Astrocyte of the cerebellum (primary cell): Measurements from ENCODE around the gene LRRC73.

Experiments used
- DNase-seq: peaks from one replicate; pipeline ENCODE4 v3.0.0-alpha.2; 2011; ENCODE audit warnings: low read depth
- H3K4me3 ChIP-seq: 2 replicates; pipeline ENCODE4 v1.5.1; 2011; ENCODE audit warnings: mild to moderate bottlenecking, low read depth, low read length, moderate library complexity
- in situ Hi-C: cut with HindIII; loops from 2 replicates; pipeline ENCODE4 v1.10.0; 2017; ENCODE audit warnings: low sequenced_read_pairs
- TF ChIP-seq, protein P1 (sequence below): IDR thresholded peaks from 2 replicates; pipeline ENCODE4 v1.5.1; 2012; ENCODE audit warnings: low read length, low read depth, moderate library complexity, mild to moderate bottlenecking; ENCODE audit errors: missing control alignments

Gene LRRC73

DNA sequence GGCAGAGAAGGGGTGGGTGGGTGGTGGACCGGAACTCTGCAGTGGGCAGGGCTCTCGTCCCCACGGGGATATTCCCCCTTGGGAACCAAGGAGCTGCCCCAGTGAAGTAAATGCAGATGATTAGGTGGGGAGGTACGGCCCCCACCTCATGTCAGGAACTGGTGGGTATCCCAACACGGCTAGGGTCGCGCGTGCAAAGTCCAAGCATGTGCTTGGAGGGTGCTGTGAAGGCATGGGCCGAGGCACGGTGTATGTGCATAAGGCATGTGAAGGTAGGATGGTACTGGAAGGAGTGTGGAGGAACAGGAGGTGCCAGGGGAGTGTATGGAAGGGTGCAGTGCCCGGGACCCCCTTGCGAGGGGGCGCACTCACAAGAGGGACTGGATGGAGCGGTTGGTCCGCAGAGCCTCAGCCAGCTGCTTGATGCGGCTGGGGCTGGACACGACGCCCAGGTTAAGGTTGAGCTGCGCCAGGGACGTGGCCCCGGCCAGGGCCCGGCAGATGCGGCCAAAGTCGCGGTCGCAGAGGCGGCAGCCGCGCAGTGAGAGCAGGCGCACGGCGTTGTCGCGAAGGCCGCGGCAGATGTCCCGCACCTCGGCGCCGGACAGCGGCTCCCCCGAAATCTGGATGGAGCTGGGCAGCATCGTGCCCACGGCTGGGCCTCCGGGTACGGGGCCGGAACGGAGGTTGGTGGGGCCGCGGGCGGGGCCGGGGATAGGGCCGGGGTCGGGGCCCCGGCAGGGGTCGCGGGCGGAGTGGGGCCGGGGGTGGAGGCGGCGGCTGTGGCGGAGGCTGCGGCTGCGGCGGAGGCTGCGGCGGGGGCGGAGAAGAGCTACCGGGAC lies 783 bp downstream of the LRRC73 start:
- H3K4me3 ChIP-seq = peak overlapping the region; percentile 50
- TF ChIP-seq, protein P1, sequence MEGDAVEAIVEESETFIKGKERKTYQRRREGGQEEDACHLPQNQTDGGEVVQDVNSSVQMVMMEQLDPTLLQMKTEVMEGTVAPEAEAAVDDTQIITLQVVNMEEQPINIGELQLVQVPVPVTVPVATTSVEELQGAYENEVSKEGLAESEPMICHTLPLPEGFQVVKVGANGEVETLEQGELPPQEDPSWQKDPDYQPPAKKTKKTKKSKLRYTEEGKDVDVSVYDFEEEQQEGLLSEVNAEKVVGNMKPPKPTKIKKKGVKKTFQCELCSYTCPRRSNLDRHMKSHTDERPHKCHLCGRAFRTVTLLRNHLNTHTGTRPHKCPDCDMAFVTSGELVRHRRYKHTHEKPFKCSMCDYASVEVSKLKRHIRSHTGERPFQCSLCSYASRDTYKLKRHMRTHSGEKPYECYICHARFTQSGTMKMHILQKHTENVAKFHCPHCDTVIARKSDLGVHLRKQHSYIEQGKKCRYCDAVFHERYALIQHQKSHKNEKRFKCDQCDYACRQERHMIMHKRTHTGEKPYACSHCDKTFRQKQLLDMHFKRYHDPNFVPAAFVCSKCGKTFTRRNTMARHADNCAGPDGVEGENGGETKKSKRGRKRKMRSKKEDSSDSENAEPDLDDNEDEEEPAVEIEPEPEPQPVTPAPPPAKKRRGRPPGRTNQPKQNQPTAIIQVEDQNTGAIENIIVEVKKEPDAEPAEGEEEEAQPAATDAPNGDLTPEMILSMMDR = no peak
- in situ Hi-C loops = loop anchor here (10.0 kb wide), 1 partner anchor 185 kb away; no protein-coding TSS in a partner anchor
- DNase-seq = no peak

DNA sequence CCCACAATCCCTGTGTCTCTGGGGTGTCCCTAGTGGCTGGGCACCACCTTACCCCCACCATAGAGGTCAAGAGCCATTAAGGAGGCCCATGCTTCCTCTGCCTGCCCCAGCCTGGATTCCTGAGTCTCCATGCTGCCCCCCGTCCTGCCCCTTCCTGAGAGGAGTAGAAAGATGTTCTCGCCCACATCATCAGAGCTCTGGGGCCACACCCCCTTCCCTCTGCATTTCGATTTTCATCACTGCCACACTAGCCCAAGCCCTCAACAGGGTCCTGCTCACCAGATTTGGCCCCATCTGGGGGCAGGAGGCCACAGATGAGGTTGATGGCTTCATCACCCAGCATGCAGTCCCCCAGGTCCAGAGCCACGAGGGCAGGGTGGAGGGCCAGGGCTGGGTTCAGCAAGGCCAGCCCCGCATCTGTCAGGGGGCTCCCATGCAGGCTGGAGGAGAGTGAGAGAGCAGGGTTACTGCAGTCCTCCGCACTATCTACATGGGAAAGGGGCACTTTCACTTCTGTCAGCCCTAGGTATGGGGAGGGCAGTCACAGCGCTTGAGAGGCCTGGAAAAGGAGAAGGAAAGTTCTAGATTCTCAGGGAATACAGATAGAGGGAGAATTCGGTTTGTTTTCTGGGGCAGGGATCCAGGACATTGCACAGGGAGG lies 1.5 kb downstream of the LRRC73 start:
- in situ Hi-C loops = loop anchor here (10.0 kb wide), 1 partner anchor 184 kb away; no protein-coding TSS in a partner anchor
- no peak overlapping the region for H3K4me3 ChIP-seq
- TF ChIP-seq, protein P1 = no peak
- no peak for DNase-seq

DNA sequence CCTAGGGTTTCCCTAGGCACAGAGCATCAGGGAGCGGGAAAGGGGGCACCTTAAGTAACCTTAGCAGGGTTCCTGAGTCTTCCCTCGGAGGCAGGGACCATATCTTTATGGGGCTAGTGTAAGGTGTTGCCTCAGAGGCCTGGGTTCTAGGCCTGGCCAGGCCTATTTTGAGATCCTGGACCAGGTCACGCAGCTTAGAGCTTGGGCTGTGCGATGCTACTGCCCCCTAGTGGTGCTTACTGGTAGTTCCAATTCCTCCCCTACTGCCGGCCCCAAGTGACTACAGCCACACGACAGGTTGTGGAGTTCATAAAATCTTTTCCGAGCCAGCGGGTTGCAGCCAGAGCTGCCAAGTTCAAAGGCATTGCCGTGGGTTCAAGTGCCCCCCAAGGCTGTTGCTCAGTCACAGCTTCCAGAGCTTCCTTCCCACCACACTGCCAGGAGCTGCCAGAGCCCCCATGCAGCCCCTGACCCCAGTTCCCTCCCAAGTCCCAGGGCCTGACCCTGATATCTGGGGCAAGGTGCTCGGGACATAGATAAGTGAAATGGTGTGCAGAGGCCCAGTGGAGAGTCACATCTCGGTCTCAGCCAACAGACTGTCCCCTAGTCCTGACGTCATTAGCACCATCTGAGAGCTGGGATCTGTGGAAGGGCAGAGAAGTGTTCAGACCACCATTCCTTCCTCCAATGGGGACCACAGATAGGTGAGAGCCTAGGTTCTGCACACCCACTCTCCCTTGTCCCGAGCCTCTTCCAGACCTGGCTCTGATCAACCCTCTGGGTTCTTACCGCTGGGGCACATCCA lies 3.3 kb downstream of the LRRC73 start:
- in situ Hi-C loops = loop anchor here (10.0 kb wide), 1 partner anchor 182 kb away; no protein-coding TSS in a partner anchor
- no peak overlapping the region for H3K4me3 ChIP-seq
- DNase-seq = peak; percentile 63
- TF ChIP-seq, protein P1 = peak; percentile 97

DNA sequence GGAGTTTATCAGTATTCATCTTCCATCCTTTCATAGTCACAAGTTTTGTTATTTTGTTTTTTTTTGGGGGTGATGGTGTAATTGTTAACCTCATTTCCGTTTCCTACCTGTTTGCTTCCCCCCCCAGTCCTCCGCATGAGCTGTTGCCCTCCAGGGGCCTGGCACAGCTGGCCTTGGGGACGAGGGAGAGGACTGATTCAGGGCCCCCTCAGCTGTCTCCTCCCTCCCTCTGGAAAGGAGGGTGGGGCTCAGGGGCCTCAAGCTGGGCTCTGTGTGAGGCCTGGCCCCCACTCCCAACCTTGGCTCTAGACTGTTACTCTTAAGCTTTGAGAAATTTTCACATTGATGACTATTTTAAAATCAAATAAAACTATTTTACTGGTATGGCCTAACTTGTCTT lies 4.0 kb downstream of the LRRC73 start:
- no peak for DNase-seq
- H3K4me3 ChIP-seq = no peak overlapping the region
- in situ Hi-C loops = loop anchor here (10.0 kb wide), 1 partner anchor 181 kb away; no protein-coding TSS in a partner anchor
- TF ChIP-seq, protein P1 = no peak

DNA sequence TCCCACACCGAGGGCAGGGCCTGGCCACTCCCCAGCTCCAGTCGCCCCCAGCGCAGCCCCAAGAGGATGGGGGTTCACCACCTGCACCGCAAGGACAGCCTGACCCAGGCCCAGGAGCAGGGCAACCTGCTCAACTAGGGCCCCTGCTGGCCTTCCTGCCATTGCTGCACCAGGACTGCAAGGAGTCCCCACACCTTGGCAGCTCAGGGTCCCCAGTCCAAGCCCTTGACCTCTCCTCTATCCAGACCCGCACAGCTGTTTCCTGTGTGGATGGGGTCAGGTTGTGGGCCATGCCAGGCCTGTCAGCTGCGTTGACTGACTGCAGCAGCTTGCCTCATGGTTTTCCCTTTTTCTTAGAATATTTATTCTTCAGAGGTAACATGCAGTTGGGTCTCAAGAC lies 4.4 kb downstream of the LRRC73 start:
- no peak overlapping the region for H3K4me3 ChIP-seq
- DNase-seq = no peak
- TF ChIP-seq, protein P1 = no peak
- in situ Hi-C loops = loop anchor here (10.0 kb wide), 1 partner anchor 181 kb away; no protein-coding TSS in a partner anchor
